HG03103 (cell line): ENCODE measurements around the gene EXOC1.

Source experiments
- ATAC-seq: cut with Tn5 transposase; IDR thresholded peaks from one replicate; pipeline ENCODE4 v1.9.1; 2021; ENCODE audit warnings: low read depth; ENCODE audit not compliant: unreplicated experiment

Gene EXOC1

GRCh38 chr4:55851885-55852284 is 1.6 kb upstream of the EXOC1 start:
- no peak for ATAC-seq

- no peak for ATAC-seq
Measured at GRCh38 chr4:55854129-55854528, 681 bp downstream of the EXOC1 start.

- no peak for ATAC-seq
Measured at GRCh38 chr4:55857586-55857985, 4.1 kb downstream of the EXOC1 start.

- no peak for ATAC-seq
Measured at GRCh38 chr4:55859711-55860110, 6.3 kb downstream of the EXOC1 start.

GRCh38 chr4:55864577-55865223 is 11.3 kb downstream of the EXOC1 start:
- no peak for ATAC-seq

- ATAC-seq = no peak
Measured at GRCh38 chr4:55865228-55865806, 11.9 kb downstream of the EXOC1 start.

GRCh38 chr4:55866290-55866907 is 13.0 kb downstream of the EXOC1 start:
- ATAC-seq = peak; percentile 84

- ATAC-seq = peak; percentile 76
Measured at GRCh38 chr4:55866973-55867574, 13.6 kb downstream of the EXOC1 start.

GRCh38 chr4:55868581-55869090 is 15.2 kb downstream of the EXOC1 start:
- no peak for ATAC-seq

- ATAC-seq = no peak
Measured at GRCh38 chr4:55871299-55871800, 17.9 kb downstream of the EXOC1 start.

GRCh38 chr4:55874831-55875230 is 21.4 kb downstream of the EXOC1 start:
- ATAC-seq = no peak

- no peak for ATAC-seq
Measured at GRCh38 chr4:55876387-55876786, 22.9 kb downstream of the EXOC1 start.

- no peak for ATAC-seq
Measured at GRCh38 chr4:55879224-55879623, 25.8 kb downstream of the EXOC1 start.

- no peak for ATAC-seq
Measured at GRCh38 chr4:55880652-55881280, 27.3 kb downstream of the EXOC1 start.

- ATAC-seq = no peak
Measured at GRCh38 chr4:55884093-55884850, 30.8 kb downstream of the EXOC1 start.

- ATAC-seq = no peak
Measured at GRCh38 chr4:55884851-55885219, 31.4 kb downstream of the EXOC1 start.

GRCh38 chr4:55887594-55887993 is 34.1 kb downstream of the EXOC1 start:
- ATAC-seq = no peak

GRCh38 chr4:55892156-55892555 is 38.7 kb downstream of the EXOC1 start:
- ATAC-seq = no peak

- no peak for ATAC-seq
Measured at GRCh38 chr4:55896622-55897021, 43.2 kb downstream of the EXOC1 start.

- no peak for ATAC-seq
Measured at GRCh38 chr4:55902677-55903076, 49.2 kb downstream of the EXOC1 start.
